ENCODE results near the gene TEX261. TPM values are rescaled to one million over a fixed set of nuclear protein-coding genes. Genes with fewer than 3 reads are reported as not detected.

The TEX261 gene
- total RNA-seq, 1 experiment from 2014 or later = 70.0 TPM

DNA sequence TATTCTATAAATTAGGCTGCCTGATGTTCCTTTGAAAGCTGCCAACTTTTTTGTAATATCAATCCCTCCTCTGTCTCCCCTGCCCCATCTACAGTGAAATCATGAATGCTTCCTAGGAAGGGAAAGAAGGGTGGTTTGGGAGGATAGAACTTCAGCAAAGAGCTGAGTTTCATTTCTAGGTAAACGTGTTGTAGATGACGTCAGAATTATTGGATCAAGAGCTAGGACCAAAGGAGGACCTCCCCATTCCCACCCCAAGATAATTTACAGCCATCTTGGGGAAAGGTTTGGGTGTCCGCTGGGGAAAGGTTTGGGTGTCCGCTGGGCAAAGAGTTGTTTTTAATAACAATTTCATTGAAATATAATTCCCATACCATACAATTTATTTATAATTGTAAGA lies 27.5 kb downstream of the TEX261 start:
- Mint-ChIP-seq H3K36me3 (ENCODE audit: insufficient read depth, unreplicated experiment) (no peaks in the 10 kb centered on the region), H3K27ac (ENCODE audit: unreplicated experiment) (no peak overlapping the region), H3K4me3 (ENCODE audit: unreplicated experiment) (no peak overlapping the region), H3K27me3 (ENCODE audit: insufficient read depth, unreplicated experiment) (peaks cover 4% of the 10 kb centered on the region), H3K9me3 (ENCODE audit: unreplicated experiment) (no peaks in the 10 kb centered on the region), H3K4me1 (ENCODE audit: low read depth, unreplicated experiment) (no peaks in the 10 kb centered on the region)
- TF ChIP-seq, protein P1, sequence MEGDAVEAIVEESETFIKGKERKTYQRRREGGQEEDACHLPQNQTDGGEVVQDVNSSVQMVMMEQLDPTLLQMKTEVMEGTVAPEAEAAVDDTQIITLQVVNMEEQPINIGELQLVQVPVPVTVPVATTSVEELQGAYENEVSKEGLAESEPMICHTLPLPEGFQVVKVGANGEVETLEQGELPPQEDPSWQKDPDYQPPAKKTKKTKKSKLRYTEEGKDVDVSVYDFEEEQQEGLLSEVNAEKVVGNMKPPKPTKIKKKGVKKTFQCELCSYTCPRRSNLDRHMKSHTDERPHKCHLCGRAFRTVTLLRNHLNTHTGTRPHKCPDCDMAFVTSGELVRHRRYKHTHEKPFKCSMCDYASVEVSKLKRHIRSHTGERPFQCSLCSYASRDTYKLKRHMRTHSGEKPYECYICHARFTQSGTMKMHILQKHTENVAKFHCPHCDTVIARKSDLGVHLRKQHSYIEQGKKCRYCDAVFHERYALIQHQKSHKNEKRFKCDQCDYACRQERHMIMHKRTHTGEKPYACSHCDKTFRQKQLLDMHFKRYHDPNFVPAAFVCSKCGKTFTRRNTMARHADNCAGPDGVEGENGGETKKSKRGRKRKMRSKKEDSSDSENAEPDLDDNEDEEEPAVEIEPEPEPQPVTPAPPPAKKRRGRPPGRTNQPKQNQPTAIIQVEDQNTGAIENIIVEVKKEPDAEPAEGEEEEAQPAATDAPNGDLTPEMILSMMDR (IDR thresholded peaks at IDR 0.05; ENCODE audit: insufficient read depth in 1 of 2, low read depth in 1 of 2, low read length in 1 of 2, severe bottlenecking in 1 of 2, unreplicated experiment in 1 of 2) = no peak
- no peaks in the 10 kb centered on the region for H3K9me3 ChIP-seq
- intact Hi-C loops (cut with micrococcal nuclease; ENCODE audit: unreplicated experiment) = no loop called here
- H3K4me1 ChIP-seq = no peaks in the 10 kb centered on the region
- no peaks in the 10 kb centered on the region for H3K36me3 ChIP-seq (ENCODE audit: control insufficient read depth, insufficient read depth, low read length)
- BruUV-seq (replicated peaks) = no TSS peak
- ChIA-PET CTCF (interaction anchor here (1.2 kb wide), 1 partner anchor 9 kb away, joined by 7 read pairs; no protein-coding TSS in a partner anchor), POLR2A (no interaction called here)
- H3K27me3 ChIP-seq (replicated peaks; ENCODE audit: control insufficient read depth, insufficient read depth, low read length) = no peaks in the 10 kb centered on the region
- no peak for DNase-seq
- H3K4me3 ChIP-seq (ENCODE audit: low read depth, low read length) = no peak overlapping the region

DNA sequence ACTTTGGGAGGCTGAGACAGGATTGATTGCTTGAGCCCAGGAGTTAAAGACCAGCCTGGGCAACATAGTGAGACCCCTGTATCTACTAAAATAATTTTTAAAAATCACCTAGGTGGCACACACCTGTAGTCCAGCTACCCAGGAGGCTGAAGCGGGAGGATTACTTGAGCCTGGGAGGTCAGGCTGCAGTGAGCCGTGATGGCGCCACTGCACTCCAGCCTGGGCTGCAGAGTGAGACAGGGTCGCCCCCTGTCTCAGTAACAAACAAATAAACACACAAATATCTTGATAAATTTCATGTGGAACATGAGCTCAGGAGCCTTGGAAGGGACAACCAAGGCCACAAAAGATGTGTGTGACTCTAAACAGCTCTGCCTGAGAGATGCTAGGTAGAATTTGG lies 28.0 kb downstream of the TEX261 start:
- Mint-ChIP-seq H3K9me3 (ENCODE audit: unreplicated experiment) (no peaks in the 10 kb centered on the region), H3K4me1 (ENCODE audit: low read depth, unreplicated experiment) (no peaks in the 10 kb centered on the region), H3K36me3 (ENCODE audit: insufficient read depth, unreplicated experiment) (no peaks in the 10 kb centered on the region), H3K27ac (ENCODE audit: unreplicated experiment) (no peak overlapping the region), H3K4me3 (ENCODE audit: unreplicated experiment) (no peak overlapping the region), H3K27me3 (ENCODE audit: insufficient read depth, unreplicated experiment) (peaks cover 2% of the 10 kb centered on the region)
- no peak for DNase-seq
- ChIA-PET CTCF (interaction anchor here (0.8 to 1.2 kb wide), 2 partner anchors 10 to 18 kb away, joined by 3 to 7 read pairs; no protein-coding TSS in a partner anchor), POLR2A (interaction anchor here (0.6 kb wide), 1 partner anchor 11 kb away, joined by 3 read pairs; no protein-coding TSS in a partner anchor)
- Histone ChIP-seq H3K4me1 (no peaks in the 10 kb centered on the region), H3K4me3 (ENCODE audit: low read depth, low read length) (no peak overlapping the region), H3K27me3 (replicated peaks; ENCODE audit: control insufficient read depth, insufficient read depth, low read length) (no peaks in the 10 kb centered on the region), H3K36me3 (ENCODE audit: control insufficient read depth, insufficient read depth, low read length) (no peaks in the 10 kb centered on the region), H3K9me3 (no peaks in the 10 kb centered on the region)
- intact Hi-C loops (cut with micrococcal nuclease; ENCODE audit: unreplicated experiment) = no loop called here
- TF ChIP-seq, protein P1 (IDR thresholded peaks at IDR 0.05; ENCODE audit: insufficient read depth in 1 of 2, low read depth in 1 of 2, low read length in 1 of 2, severe bottlenecking in 1 of 2, unreplicated experiment in 1 of 2) = no peak
- no TSS peak for BruUV-seq (replicated peaks)

DNA sequence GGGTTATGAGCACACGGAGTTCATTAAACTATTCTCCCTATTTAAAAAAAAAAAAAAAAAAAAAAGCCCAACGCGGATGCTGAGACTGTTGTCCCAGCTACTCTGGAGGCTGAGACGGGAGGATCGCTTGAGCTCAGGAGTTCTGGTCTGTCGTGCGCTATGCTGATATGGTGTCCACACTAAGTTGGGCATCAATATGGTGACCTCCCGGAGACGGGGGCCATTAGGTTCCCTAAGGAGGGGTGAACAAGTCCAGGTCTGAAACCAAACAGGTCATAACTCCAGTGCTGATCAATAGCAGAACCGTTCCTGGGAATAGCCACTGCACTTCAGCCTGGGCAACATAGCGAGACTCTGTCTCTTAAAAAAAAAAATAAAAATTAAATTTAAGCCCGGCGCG lies 29.2 kb downstream of the TEX261 start:
- no peaks in the 10 kb centered on the region for H3K27me3 Mint-ChIP-seq (ENCODE audit: insufficient read depth, unreplicated experiment)
- H3K4me3 Mint-ChIP-seq (ENCODE audit: unreplicated experiment) = no peak overlapping the region
- Histone ChIP-seq H3K27me3 (replicated peaks; ENCODE audit: control insufficient read depth, insufficient read depth, low read length) (no peaks in the 10 kb centered on the region), H3K4me1 (no peaks in the 10 kb centered on the region), H3K9me3 (no peaks in the 10 kb centered on the region), H3K36me3 (ENCODE audit: control insufficient read depth, insufficient read depth, low read length) (no peaks in the 10 kb centered on the region), H3K4me3 (ENCODE audit: low read depth, low read length) (no peak overlapping the region)
- BruUV-seq (replicated peaks) = no TSS peak
- intact Hi-C loops (cut with micrococcal nuclease; ENCODE audit: unreplicated experiment) = no loop called here
- H3K9me3 Mint-ChIP-seq (ENCODE audit: unreplicated experiment) = no peaks in the 10 kb centered on the region
- H3K36me3 Mint-ChIP-seq (ENCODE audit: insufficient read depth, unreplicated experiment) = peaks cover 4% of the 10 kb centered on the region
- H3K27ac Mint-ChIP-seq (ENCODE audit: unreplicated experiment) = no peak overlapping the region
- no peak for DNase-seq
- ChIA-PET CTCF (no interaction called here), POLR2A (no interaction called here)
- TF ChIP-seq, protein P1 (IDR thresholded peaks at IDR 0.05; ENCODE audit: insufficient read depth in 1 of 2, low read depth in 1 of 2, low read length in 1 of 2, severe bottlenecking in 1 of 2, unreplicated experiment in 1 of 2) = no peak
- no peaks in the 10 kb centered on the region for H3K4me1 Mint-ChIP-seq (ENCODE audit: low read depth, unreplicated experiment)

Measured in Caco-2 (cell line).